Skeletal muscle tissue (tissue), 4 donors: ENCODE measurements around the gene CHST10. TPM values are rescaled to one million over a fixed set of nuclear protein-coding genes. Genes with fewer than 3 reads are reported as not detected.

ENCODE experiments used
- H3K27ac ChIP-seq: one replicate; pipeline ENCODE4 v1.7.0; 2013; ENCODE audit warnings: mild to moderate bottlenecking, low read depth, low read length, inconsistent platforms
- H3K27me3 ChIP-seq, 3 donors: one replicate each; pipeline ENCODE4 v1.7.0; 2013; ENCODE audit warnings: low read length in 3 of 3; ENCODE audit not compliant: control insufficient read depth in 3 of 3, insufficient read depth in 3 of 3
- H3K36me3 ChIP-seq, 3 donors: one replicate each; pipeline ENCODE4 v1.7.0; 2013; ENCODE audit warnings: low read length in 3 of 3; ENCODE audit not compliant: control insufficient read depth in 3 of 3, insufficient read depth in 3 of 3
- H3K4me1 ChIP-seq, 3 donors: one replicate each; pipeline ENCODE4 v1.7.0; 2013; ENCODE audit warnings: low read length in 3 of 3, mild to moderate bottlenecking in 3 of 3; ENCODE audit not compliant: control insufficient read depth in 3 of 3, insufficient read depth in 3 of 3
- H3K4me3 ChIP-seq, 3 donors: one replicate each; pipeline ENCODE4 v1.7.0; 2013; ENCODE audit warnings: low read length in 3 of 3
- H3K9ac ChIP-seq, 3 donors: one replicate each; pipeline ENCODE4 v1.7.0; 2013; ENCODE audit warnings: low read length in 3 of 3, mild to moderate bottlenecking in 3 of 3, moderate library complexity in 2 of 3, low read depth in 1 of 3
- H3K9me3 ChIP-seq, 3 donors: one replicate each; pipeline ENCODE4 v1.7.0; 2013; ENCODE audit warnings: low read length in 3 of 3; ENCODE audit not compliant: control insufficient read depth in 3 of 3
- total RNA-seq: library from RNA; depleted of rRNA; stranded (reverse); fragments of >200 nt; gene quantifications from one replicate; pipeline ENCODE4 v1.2.3, GENCODE V29; 2014
- donor health status: Osteomylitis.

The CHST10 gene
- total RNA-seq, 1 donor from 2014 or later, result 12.5 TPM

DNA sequence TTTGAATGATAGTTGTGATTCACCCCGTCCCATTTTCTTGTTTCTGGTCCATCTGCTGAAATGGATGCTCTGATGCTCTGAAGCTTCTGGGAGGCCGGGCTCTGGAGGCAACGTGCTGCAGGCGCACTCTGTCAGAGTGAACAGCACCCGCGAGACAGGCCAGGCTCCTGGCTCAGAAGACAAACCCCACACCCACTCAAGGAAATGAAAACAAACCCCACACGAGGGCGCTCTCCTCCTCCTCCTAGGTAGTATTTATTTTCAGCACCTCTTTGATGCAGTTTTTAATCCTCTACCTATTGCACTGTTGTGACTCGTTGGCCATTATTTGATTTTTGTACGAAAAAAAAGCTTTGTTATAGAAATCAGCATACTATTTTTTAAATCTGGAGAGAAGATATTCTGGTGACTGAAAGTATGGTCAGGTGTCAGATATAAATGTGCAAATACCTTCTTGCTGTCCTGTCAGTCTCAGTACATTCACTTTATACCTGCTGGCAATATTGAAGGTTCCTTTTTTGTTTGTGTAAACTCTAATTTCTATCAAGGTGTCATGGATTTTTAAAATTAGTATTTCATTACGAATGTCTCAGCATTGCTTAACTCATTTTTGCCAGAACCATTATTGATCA is 10.3 kb upstream of the CHST10 start:
- Histone ChIP-seq H3K27ac (no peak overlapping the region), H3K36me3 (no peaks in the 10 kb centered on the region), H3K4me1 (no peaks in the 10 kb centered on the region), H3K4me3 (no peak overlapping the region), H3K9me3 (peaks cover 0 to 3% (median 0%) of the 10 kb centered on the region in 3 donors), H3K9ac (no peak overlapping the region), H3K27me3 (no peaks in the 10 kb centered on the region)

- no peak overlapping the region for H3K27ac ChIP-seq
- H3K27me3 ChIP-seq, result no peaks in the 10 kb centered on the region
- H3K4me3 ChIP-seq, result no peak overlapping the region
- H3K36me3 ChIP-seq, result no peaks in the 10 kb centered on the region
- no peak overlapping the region for H3K9ac ChIP-seq
- H3K4me1 ChIP-seq, result no peaks in the 10 kb centered on the region
- peaks cover 0 to 3% (median 0%) of the 10 kb centered on the region in 3 donors for H3K9me3 ChIP-seq
Measured at GRCh38 chr2:100427111-100427510, 9.6 kb upstream of the CHST10 start.

- Histone ChIP-seq H3K9ac (no peak overlapping the region), H3K27me3 (no peaks in the 10 kb centered on the region), H3K36me3 (no peaks in the 10 kb centered on the region), H3K4me3 (no peak overlapping the region), H3K4me1 (no peaks in the 10 kb centered on the region), H3K9me3 (peaks cover 0 to 3% (median 0%) of the 10 kb centered on the region in 3 donors), H3K27ac (no peak overlapping the region)
Measured at GRCh38 chr2:100426384-100426720, 8.9 kb upstream of the CHST10 start.

DNA sequence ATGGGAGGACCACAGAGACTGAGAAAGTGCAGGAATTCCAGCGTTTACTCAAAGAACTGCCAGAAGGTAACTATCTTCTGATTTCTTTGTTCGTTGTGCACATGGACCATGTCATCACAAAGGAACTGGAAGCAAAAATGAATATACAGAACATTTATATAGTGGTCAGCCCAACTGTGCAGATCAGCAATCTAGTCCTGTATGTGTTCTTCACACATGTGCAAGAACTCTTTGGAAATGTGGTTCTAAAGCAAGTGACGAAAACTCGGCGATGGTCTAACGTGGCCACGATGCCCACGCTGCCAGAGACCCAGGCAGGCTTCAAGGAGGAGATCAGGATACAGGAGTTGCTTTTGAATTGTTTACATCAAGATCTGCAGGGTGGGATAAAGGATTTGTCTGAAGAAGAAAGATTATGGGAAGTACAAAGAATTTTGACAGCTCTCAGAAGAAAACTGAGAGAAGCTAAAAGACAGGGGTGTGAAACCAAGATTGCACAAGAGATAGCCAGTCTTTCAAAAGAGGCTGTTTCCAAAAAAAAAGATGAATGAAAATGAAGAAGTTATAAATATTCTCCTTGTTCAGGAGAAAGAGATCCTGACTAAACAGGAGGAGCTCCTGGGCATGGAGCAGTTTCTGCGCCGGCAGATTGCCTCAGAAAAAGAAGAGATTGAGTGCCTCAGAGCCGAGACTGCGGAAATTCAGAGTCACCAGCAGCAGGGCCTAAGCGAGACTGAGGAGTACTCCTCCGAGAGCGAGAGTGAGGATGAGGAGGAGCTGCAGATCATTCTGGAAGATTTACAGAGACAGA is 8.3 kb upstream of the CHST10 start:
- Histone ChIP-seq H3K27me3 (no peaks in the 10 kb centered on the region), H3K4me3 (no peak overlapping the region), H3K9me3 (peaks cover 0 to 3% (median 0%) of the 10 kb centered on the region in 3 donors), H3K9ac (no peak overlapping the region), H3K4me1 (no peaks in the 10 kb centered on the region), H3K27ac (no peak overlapping the region), H3K36me3 (no peaks in the 10 kb centered on the region)

DNA sequence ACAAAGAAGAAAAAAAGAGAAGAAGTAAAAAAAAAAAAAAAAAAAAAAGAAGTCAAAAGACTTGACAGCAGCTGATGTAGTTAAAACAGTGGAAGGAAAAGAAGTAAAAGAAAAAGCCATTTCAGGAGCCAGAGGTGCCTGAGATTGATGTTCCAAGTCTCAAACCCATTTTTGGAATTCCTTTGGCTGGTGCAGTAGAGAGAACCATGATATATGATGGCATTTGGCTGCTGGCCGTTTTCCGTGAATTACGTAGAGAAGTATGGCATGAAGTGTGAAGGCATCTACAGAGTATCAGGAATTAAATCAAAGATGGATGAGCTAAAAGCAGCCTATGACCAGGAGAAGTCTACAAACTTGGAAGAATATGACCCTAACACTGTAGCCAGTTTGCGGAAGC is 7.6 kb upstream of the CHST10 start:
- Histone ChIP-seq H3K4me1 (no peaks in the 10 kb centered on the region), H3K4me3 (no peak overlapping the region), H3K27ac (no peak overlapping the region), H3K36me3 (no peaks in the 10 kb centered on the region), H3K9me3 (no peaks in the 10 kb centered on the region), H3K27me3 (no peaks in the 10 kb centered on the region), H3K9ac (no peak overlapping the region)

GRCh38 chr2:100424277-100424875 is 6.9 kb upstream of the CHST10 start:
- Histone ChIP-seq H3K4me1 (no peaks in the 10 kb centered on the region), H3K9ac (no peak overlapping the region), H3K27ac (no peak overlapping the region), H3K27me3 (no peaks in the 10 kb centered on the region), H3K9me3 (no peaks in the 10 kb centered on the region), H3K36me3 (no peaks in the 10 kb centered on the region), H3K4me3 (no peak overlapping the region)

DNA sequence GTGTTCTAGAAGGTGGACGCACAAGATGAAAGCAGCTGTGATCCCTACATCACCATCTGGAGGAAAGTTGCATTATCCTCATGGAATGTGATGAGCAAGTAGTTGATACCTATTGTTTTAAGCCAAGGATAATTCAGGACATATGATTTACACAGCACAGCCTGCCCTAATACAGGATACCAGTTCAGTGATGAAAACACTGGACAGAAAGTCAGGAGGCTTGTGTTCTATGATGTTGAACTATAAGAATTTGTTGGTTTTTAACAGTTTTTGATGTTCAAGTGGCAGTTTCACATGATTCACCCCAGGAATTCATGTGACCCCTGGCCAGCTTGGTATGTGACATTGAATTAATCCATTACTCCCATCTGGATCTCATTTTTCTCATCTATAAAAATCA is 6.2 kb upstream of the CHST10 start:
- Histone ChIP-seq H3K4me3 (no peak overlapping the region), H3K36me3 (no peaks in the 10 kb centered on the region), H3K4me1 (no peaks in the 10 kb centered on the region), H3K27ac (no peak overlapping the region), H3K27me3 (no peaks in the 10 kb centered on the region), H3K9me3 (no peaks in the 10 kb centered on the region), H3K9ac (no peak overlapping the region)

DNA sequence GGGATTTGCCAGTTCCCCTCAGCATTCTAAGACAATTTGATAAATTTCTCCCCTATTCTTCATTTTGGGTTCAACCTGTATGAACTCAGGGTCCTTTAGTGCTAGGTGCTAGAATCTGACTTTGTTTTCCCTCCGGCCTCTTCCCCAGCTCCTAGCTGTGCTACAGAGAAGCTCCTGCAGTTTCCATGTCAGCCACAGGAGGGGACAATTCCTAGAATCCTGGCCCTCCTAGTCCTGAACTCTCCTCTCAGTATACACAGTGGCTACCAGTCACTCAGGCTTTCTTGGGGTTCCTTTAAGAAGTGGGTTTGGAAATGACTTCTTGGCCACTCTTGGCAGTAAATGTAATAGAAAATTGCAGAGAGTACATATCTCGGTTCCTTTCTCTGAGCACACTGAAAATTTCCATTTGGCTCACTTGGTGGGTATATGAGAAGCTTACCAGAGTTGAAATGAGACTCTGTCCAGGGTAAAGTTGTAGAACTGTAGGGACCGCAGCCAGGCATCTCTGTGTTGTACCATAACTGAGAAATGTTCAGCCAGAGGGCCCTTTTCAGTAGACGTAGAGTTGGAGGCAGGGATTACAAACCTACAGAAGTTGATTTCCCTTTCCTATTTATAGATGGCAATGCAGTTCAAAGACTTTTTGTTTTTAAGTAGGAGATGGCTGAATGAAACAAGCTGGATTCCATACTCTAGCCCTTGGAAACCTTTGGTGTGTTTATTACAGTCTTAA is 5.0 kb upstream of the CHST10 start:
- H3K9me3 ChIP-seq, result no peaks in the 10 kb centered on the region
- no peak overlapping the region for H3K9ac ChIP-seq
- no peaks in the 10 kb centered on the region for H3K27me3 ChIP-seq
- no peak overlapping the region for H3K27ac ChIP-seq
- no peak overlapping the region for H3K4me3 ChIP-seq
- no peaks in the 10 kb centered on the region for H3K4me1 ChIP-seq
- H3K36me3 ChIP-seq, result no peaks in the 10 kb centered on the region

DNA sequence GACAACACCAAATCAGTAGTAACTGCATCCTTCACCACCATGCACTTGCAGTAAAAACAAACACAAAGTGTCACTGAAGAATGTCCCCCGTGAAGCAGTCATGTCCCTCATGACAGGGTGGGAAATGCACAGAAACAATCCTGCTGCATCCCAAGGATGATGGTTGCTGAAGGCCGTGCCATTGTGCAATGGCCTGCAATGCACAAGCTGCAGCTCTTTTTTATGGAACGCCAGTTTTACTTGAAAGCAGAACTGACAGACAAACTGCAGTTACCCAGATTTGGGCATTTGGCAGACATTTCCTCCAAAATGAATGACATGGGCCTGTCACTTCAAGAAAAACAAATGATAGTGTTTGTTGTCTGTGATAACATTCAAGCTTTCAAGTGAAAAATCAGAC is 2.4 kb upstream of the CHST10 start:
- H3K4me3 ChIP-seq, result no peak overlapping the region
- no peaks in the 10 kb centered on the region for H3K9me3 ChIP-seq
- peaks cover 6 to 17% (median 10%) of the 10 kb centered on the region in 3 donors for H3K4me1 ChIP-seq
- H3K36me3 ChIP-seq, result no peaks in the 10 kb centered on the region
- no peak overlapping the region for H3K9ac ChIP-seq
- H3K27me3 ChIP-seq, result no peaks in the 10 kb centered on the region
- H3K27ac ChIP-seq, result no peak overlapping the region
